GM21529 (cell line): Measurements from ENCODE around the gene MOK.

ENCODE experiments used
- ATAC-seq: cut with Tn5 transposase; IDR thresholded peaks from one replicate; pipeline ENCODE4 v1.9.1; 2021; ENCODE audit not compliant: unreplicated experiment

Gene MOK

GRCh38 chr14:102226356-102227125 lies 78.4 kb downstream of the MOK start:
- no peak for ATAC-seq

- no peak for ATAC-seq
These were observed 79.0 kb downstream of the MOK start for GRCh38 chr14:102225936-102226335.

GRCh38 chr14:102225386-102225785 lies 79.6 kb downstream of the MOK start:
- ATAC-seq: no peak

- no peak for ATAC-seq
These were observed 81.3 kb downstream of the MOK start for GRCh38 chr14:102223682-102224081.

- no peak for ATAC-seq
These were observed 82.2 kb downstream of the MOK start for GRCh38 chr14:102222751-102223150.

- no peak for ATAC-seq
These were observed 82.9 kb downstream of the MOK start for GRCh38 chr14:102222009-102222575.

GRCh38 chr14:102221026-102221425 lies 83.9 kb downstream of the MOK start:
- no peak for ATAC-seq

GRCh38 chr14:102220031-102220430 lies 84.9 kb downstream of the MOK start:
- ATAC-seq: peak; percentile 95

GRCh38 chr14:102219316-102219715 lies 85.6 kb downstream of the MOK start:
- ATAC-seq: no peak

- ATAC-seq: no peak
These were observed 86.3 kb downstream of the MOK start for GRCh38 chr14:102218688-102219087.

GRCh38 chr14:102217987-102218421 lies 87.0 kb downstream of the MOK start:
- no peak for ATAC-seq

- no peak for ATAC-seq
These were observed 87.6 kb downstream of the MOK start for GRCh38 chr14:102217399-102217798.

- no peak for ATAC-seq
These were observed 89.3 kb downstream of the MOK start for GRCh38 chr14:102215576-102216250.

- no peak for ATAC-seq
These were observed 89.9 kb downstream of the MOK start for GRCh38 chr14:102215071-102215470.

- ATAC-seq: no peak
These were observed 90.8 kb downstream of the MOK start for GRCh38 chr14:102213984-102214658.

GRCh38 chr14:102213470-102213869 lies 91.5 kb downstream of the MOK start:
- ATAC-seq: no peak

- ATAC-seq: no peak
These were observed 92.1 kb downstream of the MOK start for GRCh38 chr14:102212845-102213244.

GRCh38 chr14:102212356-102212755 lies 92.6 kb downstream of the MOK start:
- no peak for ATAC-seq

GRCh38 chr14:102211240-102211639 lies 93.7 kb downstream of the MOK start:
- no peak for ATAC-seq

GRCh38 chr14:102210421-102211042 lies 94.4 kb downstream of the MOK start:
- no peak for ATAC-seq
